ENCODE data around the gene TMEM214. TPM values are rescaled to one million over a fixed set of nuclear protein-coding genes. Genes with fewer than 3 reads are reported as not detected.

TMEM214 gene, protein sequence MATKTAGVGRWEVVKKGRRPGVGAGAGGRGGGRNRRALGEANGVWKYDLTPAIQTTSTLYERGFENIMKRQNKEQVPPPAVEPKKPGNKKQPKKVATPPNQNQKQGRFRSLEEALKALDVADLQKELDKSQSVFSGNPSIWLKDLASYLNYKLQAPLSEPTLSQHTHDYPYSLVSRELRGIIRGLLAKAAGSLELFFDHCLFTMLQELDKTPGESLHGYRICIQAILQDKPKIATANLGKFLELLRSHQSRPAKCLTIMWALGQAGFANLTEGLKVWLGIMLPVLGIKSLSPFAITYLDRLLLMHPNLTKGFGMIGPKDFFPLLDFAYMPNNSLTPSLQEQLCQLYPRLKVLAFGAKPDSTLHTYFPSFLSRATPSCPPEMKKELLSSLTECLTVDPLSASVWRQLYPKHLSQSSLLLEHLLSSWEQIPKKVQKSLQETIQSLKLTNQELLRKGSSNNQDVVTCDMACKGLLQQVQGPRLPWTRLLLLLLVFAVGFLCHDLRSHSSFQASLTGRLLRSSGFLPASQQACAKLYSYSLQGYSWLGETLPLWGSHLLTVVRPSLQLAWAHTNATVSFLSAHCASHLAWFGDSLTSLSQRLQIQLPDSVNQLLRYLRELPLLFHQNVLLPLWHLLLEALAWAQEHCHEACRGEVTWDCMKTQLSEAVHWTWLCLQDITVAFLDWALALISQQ
- total RNA-seq: 68.0 TPM
- long read RNA-seq, transcript TMEM214-201 (17 exons, 2,990 nt): major isoform, 39 of 79 reads
- long read RNA-seq, partial matches to known transcripts: 16 of 79 reads
- long read RNA-seq, other reads (novel, unspliced or antisense): 17 of 79 reads

DNA sequence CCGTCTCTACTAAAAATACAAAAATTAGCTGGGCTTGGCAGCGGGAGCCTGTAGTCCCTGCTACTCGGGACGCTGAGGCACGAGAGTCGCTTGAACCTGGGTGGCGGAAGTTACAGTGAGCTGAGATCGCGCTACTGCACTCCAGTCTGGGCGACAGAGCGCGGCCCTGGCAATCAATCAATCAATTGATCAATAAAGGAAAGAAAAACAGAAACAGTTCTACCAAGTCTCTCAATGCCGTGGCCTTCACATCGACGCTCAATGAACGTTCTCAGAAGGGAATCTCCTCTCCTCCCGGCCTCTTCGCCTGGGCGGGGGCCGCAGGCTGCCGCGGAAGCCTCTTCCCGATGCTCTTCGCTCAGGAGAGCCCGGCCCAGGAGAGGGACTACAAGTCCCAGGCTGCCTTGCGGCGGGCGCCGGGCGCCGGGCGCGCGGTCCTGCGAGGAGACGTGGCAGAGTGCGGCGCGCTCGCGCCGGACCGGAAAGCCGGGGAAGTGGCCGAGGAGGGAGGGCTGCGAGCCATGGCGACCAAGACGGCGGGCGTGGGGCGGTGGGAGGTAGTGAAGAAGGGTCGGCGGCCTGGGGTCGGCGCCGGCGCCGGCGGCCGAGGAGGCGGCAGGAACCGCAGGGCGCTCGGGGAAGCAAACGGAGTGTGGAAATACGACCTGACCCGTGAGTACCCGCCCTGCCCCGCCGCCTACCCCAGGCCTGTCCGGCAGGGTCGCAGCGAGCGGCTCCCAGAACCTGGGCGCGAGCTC, at the start of gene TMEM214:
Gene TMEM214 (plus strand): TSS at position 471 of the 758 bp plus-strand sequence. CDS start 51 bp downstream, at position 522.
- Histone ChIP-seq H3K4me1 (peaks cover 16% of the 10 kb centered on the region), H3K36me3 (peaks cover 29% of the 10 kb centered on the region), H3K27ac (peak within 1 kb of the TSS; percentile 91), H3K4me3 (peak within 1 kb of the TSS; percentile 99), H3K9me3 (no peaks in the 10 kb centered on the region), H3K27me3 (no peaks in the 10 kb centered on the region)
- peak; percentile 96 for DNase-seq
- TF ChIP-seq, protein P1, sequence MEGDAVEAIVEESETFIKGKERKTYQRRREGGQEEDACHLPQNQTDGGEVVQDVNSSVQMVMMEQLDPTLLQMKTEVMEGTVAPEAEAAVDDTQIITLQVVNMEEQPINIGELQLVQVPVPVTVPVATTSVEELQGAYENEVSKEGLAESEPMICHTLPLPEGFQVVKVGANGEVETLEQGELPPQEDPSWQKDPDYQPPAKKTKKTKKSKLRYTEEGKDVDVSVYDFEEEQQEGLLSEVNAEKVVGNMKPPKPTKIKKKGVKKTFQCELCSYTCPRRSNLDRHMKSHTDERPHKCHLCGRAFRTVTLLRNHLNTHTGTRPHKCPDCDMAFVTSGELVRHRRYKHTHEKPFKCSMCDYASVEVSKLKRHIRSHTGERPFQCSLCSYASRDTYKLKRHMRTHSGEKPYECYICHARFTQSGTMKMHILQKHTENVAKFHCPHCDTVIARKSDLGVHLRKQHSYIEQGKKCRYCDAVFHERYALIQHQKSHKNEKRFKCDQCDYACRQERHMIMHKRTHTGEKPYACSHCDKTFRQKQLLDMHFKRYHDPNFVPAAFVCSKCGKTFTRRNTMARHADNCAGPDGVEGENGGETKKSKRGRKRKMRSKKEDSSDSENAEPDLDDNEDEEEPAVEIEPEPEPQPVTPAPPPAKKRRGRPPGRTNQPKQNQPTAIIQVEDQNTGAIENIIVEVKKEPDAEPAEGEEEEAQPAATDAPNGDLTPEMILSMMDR (IDR thresholded peaks at IDR 0.05): no peak
- intact Hi-C loops (cut with DNase I): no loop called here
- peak; percentile 98 for ATAC-seq

DNA sequence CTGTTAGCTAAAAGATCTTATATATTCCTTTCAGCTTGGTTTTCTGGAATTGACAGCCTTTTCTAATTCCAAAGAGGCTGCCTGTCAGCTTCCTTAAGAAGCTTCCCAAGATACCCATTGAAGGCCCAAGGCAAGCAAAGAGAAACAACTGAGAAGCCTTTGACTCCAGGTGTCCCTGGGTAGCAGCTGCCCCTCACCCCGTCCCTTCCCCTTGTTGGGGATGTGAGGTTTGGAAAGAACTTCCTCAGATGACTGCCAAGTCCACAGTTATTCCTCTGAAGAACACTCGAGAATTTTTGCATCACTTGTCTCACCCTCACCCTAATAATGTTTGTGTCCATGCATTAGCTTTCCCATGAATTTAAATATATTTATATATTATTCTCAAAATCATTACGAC, 49.0 kb upstream of the TMEM214 start:
- H3K36me3 ChIP-seq: no peaks in the 10 kb centered on the region
- ATAC-seq (no peak), DNase-seq (no peak)
- peaks cover 16% of the 10 kb centered on the region for H3K4me1 ChIP-seq
- no peaks in the 10 kb centered on the region for H3K9me3 ChIP-seq
- H3K4me3 ChIP-seq: no peak overlapping the region
- no peaks in the 10 kb centered on the region for H3K27me3 ChIP-seq
- TF ChIP-seq, protein P1 (IDR thresholded peaks at IDR 0.05): no peak
- intact Hi-C loops (cut with DNase I): no loop called here
- H3K27ac ChIP-seq: no peak overlapping the region

DNA sequence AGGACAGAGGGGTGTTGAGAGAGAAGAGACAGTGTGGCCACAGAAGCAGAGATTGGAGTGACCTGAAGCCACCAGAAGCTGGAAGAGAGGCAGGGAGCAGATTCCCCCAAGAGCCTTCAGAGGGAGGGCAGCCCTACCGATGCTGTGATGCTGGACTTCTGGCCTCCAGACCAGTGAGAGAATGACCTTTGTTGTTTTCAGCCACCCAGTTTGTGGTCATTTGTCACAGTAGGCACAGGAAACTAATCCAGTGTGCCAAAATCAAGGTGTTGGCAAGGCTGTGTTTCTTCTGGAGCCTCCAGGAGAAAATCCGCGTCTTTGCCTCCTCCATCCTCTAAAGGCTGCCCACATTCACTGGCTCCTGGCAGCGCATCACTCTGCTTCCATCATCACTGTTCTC, 47.0 kb upstream of the TMEM214 start:
- H3K27ac ChIP-seq: no peak overlapping the region
- intact Hi-C loops (cut with DNase I): no loop called here
- H3K27me3 ChIP-seq: no peaks in the 10 kb centered on the region
- H3K4me1 ChIP-seq: peaks cover 16% of the 10 kb centered on the region
- no peaks in the 10 kb centered on the region for H3K36me3 ChIP-seq
- TF ChIP-seq, protein P1 (IDR thresholded peaks at IDR 0.05): no peak
- no peaks in the 10 kb centered on the region for H3K9me3 ChIP-seq
- H3K4me3 ChIP-seq: no peak overlapping the region
- ATAC-seq (no peak), DNase-seq (no peak)

DNA sequence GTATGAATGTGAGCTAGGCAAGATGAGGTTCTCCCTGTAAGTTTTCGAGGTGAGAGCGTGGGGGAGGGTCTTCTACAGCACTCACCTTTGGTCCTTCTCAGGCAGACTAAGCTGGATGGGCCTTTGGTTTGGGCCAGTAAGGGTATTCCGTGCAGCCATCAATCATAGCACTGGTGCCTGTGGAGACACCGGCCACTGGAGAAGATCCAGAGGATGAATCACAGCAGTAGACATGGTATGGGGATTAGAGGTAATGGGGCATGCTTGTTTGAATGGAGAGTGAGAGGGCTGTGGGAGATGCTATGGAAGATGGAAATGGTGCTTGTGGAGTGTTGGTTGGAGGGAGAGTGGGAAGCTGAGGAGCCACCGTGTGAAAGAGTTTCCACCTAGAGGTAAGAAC, 46.2 kb upstream of the TMEM214 start:
- no peak overlapping the region for H3K27ac ChIP-seq
- intact Hi-C loops (cut with DNase I): no loop called here

More for the DNA sequence above, 46.2 kb upstream of the TMEM214 start:
- Histone ChIP-seq H3K4me1 (peaks cover 14% of the 10 kb centered on the region), H3K9me3 (no peaks in the 10 kb centered on the region), H3K36me3 (no peaks in the 10 kb centered on the region), H3K4me3 (no peak overlapping the region), H3K27me3 (no peaks in the 10 kb centered on the region)
- TF ChIP-seq, protein P1 (IDR thresholded peaks at IDR 0.05): no peak
- DNase-seq: no peak
- no peak for ATAC-seq

Data from upper lobe of right lung (tissue), 1 donor.